HG02852 (cell line): Measurements from ENCODE around the gene TPRX1.
"Not testable (repeated sequence)": the region's sequence is repeated elsewhere in the genome, so short reads cannot be mapped to it uniquely, and the experiment has no call there.

ENCODE experiments used
- ATAC-seq: cut with Tn5 transposase; IDR thresholded peaks from one replicate; pipeline ENCODE4 v1.9.1; 2021; ENCODE audit warnings: mild to moderate bottlenecking, moderate library complexity; ENCODE audit not compliant: unreplicated experiment

TPRX1 gene

GRCh38 chr19:47768604-47769003 lies 35.7 kb downstream of the TPRX1 start:
- ATAC-seq: no peak

GRCh38 chr19:47767349-47767748 lies 37.0 kb downstream of the TPRX1 start:
- ATAC-seq: no peak

GRCh38 chr19:47766670-47767069 lies 37.7 kb downstream of the TPRX1 start:
- no peak for ATAC-seq

GRCh38 chr19:47766359-47766620 lies 38.1 kb downstream of the TPRX1 start:
- no peak for ATAC-seq

GRCh38 chr19:47765523-47766358 lies 38.6 kb downstream of the TPRX1 start:
- no peak for ATAC-seq

- ATAC-seq: not testable (repeated sequence)
Observed at GRCh38 chr19:47764705-47765104, 39.6 kb downstream of the TPRX1 start.

- ATAC-seq: no peak
Observed at GRCh38 chr19:47762615-47763308, 41.6 kb downstream of the TPRX1 start.

- no peak for ATAC-seq
Observed at GRCh38 chr19:47762151-47762550, 42.2 kb downstream of the TPRX1 start.

- no peak for ATAC-seq
Observed at GRCh38 chr19:47761566-47761965, 42.8 kb downstream of the TPRX1 start.

GRCh38 chr19:47760632-47760999 lies 43.7 kb downstream of the TPRX1 start:
- ATAC-seq: no peak

- no peak for ATAC-seq
Observed at GRCh38 chr19:47758443-47758804, 45.9 kb downstream of the TPRX1 start.

GRCh38 chr19:47757617-47758442 lies 46.5 kb downstream of the TPRX1 start:
- ATAC-seq: no peak

- ATAC-seq: no peak
Observed at GRCh38 chr19:47756953-47757608, 47.3 kb downstream of the TPRX1 start.

GRCh38 chr19:47756627-47756929 lies 47.8 kb downstream of the TPRX1 start:
- no peak for ATAC-seq

- ATAC-seq: no peak
Observed at GRCh38 chr19:47755762-47756626, 48.4 kb downstream of the TPRX1 start.

GRCh38 chr19:47755065-47755761 lies 49.1 kb downstream of the TPRX1 start:
- no peak for ATAC-seq

- no peak for ATAC-seq
Observed at GRCh38 chr19:47754206-47755064, 49.9 kb downstream of the TPRX1 start.

GRCh38 chr19:47752440-47753211 lies 51.7 kb downstream of the TPRX1 start:
- no peak for ATAC-seq
